ENCODE results near the gene TINAG.

GRCh38 chr6:54267798-54268197, 40.4 kb upstream of the TINAG start:
- TF ChIP-seq CTCF (IDR thresholded peaks at IDR 0.05; ENCODE audit: low read depth, low read length, poor library complexity, severe bottlenecking) = peak; percentile 52
- no peak for TF ChIP-seq EZH2phosphoT487 (IDR thresholded peaks at IDR 0.05; ENCODE audit: borderline replicate concordance, low read length)

Measured in DOHH2 (cell line).